Islet of Langerhans (tissue), 1 donor: ENCODE measurements around the gene NUDT17.
"Not testable (repeated sequence)": the region's sequence is repeated elsewhere in the genome, so short reads cannot be mapped to it uniquely, and the experiment has no call there.

Experiments
- FAIRE-seq: peaks from one replicate; lab custom pipeline; 2011; peaks lifted over from hg19 to GRCh38; lab: Jason Lieb, UNC

Gene NUDT17, protein sequence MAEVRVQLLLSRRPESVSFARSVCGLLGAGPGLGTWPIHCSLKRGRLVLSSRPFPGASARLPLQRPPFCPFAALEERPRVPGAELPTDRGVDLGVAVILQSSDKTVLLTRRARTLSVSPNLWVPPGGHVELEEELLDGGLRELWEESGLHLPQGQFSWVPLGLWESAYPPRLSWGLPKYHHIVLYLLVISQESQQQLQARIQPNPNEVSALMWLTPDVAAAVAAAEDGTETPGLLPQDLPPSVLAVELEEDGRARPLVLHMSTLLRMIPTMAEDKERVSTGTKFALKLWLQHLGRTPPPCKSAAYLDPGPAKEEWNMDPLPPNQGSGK

DNA sequence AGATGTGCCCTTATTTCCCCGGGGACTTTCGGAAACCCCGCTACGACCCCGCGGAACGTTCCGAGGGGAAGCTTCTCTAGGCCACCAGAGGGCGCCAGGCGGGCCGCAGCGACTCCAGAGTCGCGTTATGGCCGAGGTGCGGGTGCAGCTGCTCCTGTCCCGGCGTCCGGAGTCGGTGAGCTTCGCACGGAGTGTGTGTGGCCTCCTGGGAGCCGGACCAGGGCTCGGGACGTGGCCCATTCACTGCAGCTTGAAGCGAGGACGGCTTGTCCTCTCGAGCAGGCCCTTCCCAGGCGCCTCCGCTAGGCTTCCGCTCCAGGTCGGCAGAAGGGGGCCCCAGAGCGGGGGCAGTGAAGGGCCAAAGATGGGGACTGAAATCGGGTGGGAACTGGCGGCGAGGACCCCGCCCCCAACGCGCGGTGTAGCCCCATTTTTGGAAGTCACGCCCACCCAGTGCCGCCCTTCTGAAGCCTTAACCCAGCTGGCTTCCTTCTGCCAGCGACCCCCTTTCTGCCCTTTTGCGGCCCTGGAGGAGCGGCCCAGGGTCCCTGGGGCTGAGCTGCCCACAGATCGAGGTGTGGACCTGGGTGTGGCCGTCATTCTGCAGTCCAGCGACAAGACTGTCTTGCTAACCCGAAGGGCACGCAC is at the start of gene NUDT17:
Gene NUDT17 (plus strand): TSS at position 117 of the 648 bp plus-strand sequence. CDS start 11 bp downstream, at position 128.
- FAIRE-seq, result no peak

DNA sequence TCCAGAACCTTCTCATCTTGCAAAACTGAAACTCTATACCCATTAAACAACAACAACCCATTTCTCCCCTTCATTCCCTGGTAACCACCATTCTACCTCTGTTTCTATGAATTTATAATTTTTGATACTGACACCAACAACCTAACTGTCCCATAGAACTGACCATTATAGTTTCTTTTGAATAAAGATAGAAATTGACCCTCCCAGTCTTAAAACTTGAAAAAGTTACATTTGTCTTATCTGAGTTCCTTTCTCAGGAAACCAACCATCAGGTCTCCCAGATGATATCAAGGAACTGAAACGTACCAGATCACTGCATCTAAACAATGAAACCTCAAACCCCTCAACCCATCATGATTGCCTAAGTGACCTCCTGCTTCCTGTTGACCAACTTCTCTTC is 48.7 kb upstream of the NUDT17 start:
- FAIRE-seq, result no peak

DNA sequence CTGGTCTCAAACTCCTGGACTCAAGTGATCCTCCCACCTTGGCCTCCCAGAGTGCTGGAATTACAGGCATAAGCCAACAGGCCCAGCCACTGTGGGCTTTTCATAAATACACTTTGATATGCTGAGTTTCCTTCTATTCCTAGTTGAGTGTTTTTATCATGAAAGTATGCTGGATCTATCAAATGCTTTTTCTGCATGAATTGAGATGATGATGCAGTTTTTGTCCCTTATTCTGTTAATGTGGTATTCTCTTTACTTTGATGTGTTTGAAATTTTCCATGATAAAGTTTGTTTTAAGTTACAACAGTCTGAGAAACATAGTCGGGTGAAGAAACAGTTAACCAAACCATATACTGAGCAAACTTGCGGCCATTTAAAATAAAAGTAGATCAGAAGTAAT is 45.6 kb upstream of the NUDT17 start:
- FAIRE-seq, result no peak

DNA sequence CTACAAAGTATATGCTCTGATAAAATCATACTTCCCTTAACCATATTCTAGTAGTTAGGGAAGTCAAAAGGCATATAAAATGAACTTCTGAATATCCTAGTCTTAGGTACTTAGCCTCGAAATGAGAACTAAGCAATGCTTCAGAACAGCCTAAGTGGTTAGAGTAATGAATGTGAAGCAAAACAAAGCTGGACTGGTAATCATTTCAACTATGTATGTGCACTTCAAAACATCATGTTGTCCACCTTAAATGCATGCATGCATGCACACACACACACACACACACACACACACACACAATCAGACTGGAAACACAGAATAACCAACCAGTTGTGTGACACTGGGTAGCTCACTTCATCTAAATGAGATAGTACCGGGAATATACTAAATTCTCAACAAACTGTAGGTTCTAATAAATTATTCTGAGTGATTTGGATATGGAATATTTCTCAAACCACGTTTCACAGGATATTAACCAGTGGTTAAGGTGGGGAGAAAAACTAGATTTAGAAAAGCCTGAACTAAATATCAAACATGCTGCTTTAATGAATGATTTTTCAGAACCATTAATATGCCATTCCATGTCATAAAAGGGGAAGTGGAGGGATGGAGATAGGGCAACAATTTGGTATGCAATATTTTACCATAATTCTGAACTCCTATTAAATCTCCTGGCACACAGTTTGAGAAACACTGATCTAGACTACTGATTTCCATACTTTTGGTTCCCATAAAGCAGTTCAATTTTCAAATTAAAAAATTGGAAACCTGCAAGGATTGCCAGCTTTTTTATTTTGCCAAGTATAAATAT is 41.0 kb upstream of the NUDT17 start:
- no peak for FAIRE-seq

DNA sequence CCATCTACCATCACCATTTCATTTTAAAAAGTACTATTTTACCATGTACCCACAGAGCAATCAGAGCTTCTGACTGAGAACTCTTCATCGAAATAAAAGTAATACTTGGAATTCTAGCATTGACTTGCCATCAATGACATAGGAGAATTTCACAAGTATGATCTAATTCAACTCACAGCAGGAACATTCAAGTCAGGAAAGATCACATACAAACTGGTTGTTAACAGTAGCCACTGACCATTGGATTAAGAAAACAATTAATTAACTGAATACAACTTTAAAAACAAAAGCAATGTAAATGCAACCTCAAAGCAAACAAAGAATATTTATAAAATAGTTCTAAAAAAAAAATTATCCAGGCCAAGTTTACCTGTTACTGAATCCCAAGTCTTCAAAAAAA is 40.4 kb upstream of the NUDT17 start:
- peak; percentile 9 for FAIRE-seq

DNA sequence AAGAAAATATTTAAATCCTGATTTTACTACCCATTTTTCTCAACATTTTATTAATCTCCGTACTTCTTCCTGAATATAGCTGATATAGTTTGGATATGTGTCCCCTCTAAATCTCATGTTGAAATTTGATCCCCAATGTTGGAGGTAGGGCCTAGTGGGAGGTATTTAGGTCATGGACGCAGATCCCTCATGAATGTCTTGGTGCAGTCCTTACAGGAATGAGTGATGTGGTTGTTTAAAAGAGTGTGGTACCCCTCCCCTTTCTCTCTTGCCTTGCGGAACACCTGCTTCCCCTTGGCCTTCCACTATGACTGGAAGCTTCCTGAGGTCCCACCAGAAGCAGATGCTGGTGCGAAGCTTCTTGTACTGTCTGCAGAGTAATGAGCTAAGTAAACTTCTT is 39.0 kb upstream of the NUDT17 start:
- FAIRE-seq, result no peak

DNA sequence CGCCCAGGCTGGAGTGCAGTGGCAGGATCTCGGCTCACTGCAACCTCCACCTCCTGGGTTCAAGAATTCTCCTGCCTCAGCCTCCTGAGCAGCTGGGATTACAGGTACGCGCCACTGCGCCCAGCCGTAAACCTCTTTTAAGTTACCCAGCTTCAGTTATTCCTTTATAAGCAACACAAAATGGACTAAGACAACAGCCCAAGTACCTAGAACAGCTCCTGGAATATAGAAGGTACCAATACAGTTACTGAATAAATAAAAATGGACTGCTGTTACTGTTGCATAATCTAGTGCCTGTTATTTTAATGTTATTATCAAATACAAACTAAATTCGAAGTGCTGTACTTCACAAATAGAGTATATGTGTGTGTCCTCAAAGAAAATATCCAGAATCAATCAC is 38.6 kb upstream of the NUDT17 start:
- peak; percentile 49 for FAIRE-seq

DNA sequence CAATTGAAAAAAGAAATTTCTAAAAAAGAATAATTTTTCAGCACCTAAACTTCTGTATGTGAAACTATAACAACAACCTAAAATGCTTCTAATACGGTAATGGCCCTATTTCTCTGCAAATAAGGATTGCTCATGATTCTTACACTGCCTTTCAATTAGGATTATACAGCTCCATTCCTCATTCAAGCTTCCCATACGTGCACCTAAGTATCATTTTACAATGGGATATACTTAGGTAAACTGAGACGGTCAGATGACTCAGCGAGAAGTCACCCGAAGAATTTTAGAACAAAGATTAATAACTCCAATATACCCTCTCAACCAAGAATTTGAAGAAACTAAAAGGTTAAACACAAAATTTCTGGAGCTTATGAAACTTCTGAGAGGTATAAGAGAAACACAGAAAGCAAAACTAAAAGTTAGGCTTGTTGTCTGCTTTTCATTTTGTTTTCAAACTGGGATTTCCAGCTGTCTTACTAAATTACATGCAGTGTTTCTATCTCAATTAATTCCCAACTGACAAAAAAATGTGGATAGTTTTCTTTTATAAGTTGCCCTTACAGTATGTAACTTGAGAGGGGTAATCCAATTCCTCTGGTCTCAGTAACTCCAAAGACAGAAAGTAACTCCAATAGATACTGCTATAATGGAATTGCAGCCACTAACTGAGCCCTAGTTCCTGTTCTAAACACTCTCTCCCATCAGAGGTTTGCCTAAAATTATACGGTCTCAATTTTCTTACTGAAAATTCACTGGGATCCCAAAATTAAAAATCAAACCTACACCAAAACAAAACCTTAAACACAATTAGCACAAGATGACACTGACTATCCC is 32.2 kb upstream of the NUDT17 start:
- not testable (repeated sequence) for FAIRE-seq

DNA sequence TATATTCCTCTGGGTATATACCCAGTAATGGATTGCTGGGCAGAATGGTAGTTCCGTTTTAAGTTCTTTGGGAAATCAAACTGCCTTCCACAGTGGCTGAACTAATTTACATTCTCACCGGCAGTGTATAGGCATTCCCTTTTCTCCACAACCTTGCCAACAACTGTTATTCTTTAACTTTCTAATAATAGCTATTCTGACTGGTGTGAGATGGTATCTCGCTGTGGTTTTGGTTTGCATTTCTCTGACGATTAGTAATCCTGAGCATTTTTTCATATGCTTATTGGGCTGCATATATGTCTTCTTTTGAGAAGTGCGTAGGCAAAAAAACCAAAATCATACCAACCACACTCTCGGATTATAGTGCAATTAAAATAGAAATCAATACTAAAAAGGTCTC is 27.3 kb upstream of the NUDT17 start:
- not testable (repeated sequence) for FAIRE-seq

DNA sequence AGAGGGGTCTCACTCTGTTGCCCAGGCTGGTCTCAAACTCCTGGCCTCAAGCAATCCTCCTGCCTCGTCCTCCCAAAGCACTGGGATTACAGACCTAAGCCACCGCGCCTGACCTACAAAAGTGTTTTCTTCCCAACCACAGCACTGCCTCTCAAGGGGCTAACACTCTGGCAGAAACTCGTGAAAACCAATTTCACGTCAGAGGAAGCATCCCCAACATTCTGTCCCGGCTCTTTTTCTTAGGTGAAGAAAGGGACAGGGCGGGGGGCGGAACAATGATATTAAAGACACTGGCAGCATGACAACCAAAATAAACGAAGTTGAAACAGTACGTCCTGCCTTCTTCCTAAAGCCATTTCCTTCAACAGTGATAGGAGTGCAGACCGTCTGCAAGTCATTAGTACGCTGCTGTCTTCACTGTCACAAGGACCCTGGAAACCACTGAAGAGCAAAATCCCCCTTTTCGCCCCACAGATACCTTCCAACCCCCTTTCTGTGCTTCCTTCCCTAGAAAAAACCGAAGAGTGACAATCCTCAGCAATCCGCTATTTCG is 22.6 kb upstream of the NUDT17 start:
- FAIRE-seq, result not testable (repeated sequence)

DNA sequence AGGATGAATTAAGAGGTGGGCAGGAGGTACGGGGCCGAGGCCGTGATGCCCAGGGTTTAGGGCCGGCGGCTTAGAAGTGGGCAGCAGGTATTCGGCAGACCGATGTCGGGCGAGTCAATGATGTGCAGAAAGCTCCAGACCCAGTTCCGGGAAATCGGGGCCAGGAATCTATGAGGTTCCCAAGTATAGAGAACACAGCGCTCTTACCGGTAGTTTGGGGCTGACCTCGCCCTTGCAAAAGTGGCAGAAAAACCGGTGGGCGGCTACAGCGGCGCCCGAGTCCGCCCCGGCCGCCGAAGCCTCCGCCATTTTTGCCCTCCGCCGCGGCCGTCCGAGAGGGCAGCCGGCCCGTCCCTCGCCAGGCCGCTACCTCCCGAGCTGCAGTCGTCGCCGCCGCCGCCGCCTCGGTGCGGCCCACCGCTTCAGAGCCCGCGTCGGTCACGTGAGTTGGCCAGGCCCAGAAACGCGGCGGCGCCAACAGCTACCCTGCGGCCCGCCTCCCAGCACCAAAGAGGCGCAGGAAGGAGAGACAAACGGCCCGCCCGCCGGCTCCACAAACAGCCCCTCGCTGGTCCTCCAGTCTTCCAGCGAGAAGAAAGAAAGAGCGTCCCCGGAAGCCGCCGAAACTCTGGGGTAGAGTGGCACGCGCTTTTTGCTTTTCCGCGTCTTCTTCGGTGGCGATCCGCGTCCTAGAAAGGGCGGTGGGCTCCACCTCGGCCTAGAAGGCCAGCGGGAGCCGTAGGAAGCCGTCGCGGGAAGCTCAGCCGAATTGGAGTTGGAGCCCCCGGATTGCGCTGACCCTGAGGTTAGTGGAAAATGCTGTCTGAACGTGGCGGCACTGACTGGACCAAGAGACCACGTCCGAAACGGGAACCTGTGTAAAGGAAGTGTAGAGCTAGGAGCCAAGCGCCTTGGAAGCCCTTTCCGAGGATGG is 21.6 kb upstream of the NUDT17 start, which contains the start of the genes POLR3C and RNF115:
Gene POLR3C (plus strand): TSS at position 636 of the 934 bp plus-strand sequence. CDS start 1,577 bp downstream, outside the sequence.
Gene RNF115 (minus strand): TSS at position 531 of the 934 bp plus-strand sequence. CDS start 222 bp downstream, at position 309.
- no peak for FAIRE-seq

DNA sequence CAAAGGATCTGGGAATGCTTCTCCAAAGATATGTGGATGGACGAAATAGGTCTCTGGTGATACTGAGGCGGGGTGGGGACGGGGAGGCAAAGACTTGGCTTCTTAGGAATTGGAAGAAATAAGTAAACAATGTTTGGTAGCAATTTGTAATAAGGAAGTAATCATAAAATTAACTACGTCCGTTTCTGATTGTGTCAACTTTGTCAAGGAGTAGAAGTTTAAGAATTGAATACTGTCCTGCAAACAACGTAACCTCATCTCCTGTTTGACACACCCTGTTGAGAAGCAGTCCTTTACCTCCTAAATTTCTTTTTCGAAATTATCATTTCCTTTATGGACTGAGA is 21.0 kb upstream of the NUDT17 start:
- no peak for FAIRE-seq

DNA sequence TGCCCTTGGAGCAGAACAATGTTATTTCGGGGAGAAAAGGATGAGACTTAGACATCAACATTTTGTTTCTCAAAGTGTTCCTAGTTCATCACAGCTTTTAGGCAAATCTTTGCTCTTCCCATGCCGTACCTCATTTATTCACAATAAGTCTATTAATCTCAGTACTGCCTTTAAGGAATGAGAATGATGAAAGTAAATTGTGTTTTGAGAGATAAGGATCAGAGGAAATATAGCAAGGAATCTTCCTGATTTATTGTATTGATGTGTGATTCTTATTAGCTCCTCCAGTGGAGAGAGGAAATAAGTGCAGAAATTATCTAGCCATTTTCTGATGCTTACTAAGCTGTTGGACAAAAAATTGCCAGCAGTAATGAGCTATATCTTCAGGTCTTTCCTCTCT is 19.4 kb upstream of the NUDT17 start:
- FAIRE-seq, result no peak

DNA sequence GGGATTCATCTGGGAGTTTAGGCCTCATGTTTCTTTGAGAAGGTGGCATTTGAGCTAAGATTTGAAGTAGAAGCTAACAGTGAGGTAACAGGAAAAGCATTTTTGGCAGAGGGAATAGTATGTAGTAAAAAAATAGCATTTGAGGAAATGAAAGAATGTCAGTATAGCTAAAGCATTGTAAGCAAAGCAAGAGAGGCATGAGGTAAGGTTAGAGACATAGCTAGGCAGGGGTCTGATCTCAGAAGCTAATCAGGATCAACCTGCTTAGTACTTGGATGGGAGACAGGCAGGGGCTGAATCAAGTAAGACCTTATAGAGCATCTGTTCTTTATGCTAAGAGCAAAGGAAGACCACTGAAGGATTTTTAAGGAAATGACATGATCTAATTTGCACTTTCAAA is 17.5 kb upstream of the NUDT17 start:
- FAIRE-seq, result no peak

DNA sequence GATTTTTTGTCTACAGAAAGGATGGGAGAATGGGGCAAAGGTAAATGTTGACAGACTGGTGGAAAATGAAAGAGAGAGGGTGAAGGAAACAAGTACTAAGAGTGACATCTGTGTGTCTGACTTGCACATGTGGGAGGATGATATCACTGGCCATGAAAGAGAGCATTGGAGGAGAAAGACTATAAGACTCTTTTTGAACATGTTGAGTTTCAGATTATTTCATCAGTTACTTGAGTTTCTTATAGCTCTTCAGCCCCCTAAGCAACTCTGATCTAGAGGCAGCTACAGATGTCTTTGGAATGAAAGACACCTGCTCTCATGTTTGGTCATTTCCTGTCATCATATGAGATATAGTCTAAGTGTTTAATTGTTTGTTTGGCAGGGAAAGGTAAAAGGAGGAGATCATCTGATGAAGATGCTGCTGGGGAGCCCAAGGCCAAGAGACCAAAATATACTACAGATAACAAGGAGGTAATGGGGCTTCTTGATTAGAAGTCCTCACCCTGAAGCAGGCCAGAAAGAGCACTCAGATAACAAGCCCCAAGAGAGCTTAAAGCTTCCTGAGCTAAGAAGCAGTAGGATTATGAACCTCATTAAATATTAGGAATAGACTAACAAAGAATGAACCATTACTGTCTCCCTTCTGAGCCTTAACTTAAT is 16.9 kb upstream of the NUDT17 start:
- no peak for FAIRE-seq

DNA sequence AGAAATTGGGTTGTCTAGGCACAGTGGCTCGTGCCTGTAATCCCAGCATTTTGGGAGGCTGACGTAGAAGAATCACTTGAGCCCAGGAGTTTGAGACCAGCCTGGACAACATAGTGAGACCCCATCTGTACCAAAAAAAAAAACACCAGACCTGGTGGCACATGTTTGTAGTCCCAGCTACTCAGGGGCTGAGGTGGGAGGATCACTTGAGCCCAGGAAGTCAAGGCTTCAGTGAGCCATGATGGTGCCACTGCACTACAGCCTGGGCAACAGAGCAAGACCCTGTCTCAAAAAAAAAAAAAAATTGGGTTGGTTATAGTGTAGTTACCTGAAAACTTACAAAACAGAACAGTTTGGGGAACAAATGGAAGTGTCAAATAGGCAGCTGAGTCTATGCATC is 14.6 kb upstream of the NUDT17 start:
- FAIRE-seq, result not testable (repeated sequence)

DNA sequence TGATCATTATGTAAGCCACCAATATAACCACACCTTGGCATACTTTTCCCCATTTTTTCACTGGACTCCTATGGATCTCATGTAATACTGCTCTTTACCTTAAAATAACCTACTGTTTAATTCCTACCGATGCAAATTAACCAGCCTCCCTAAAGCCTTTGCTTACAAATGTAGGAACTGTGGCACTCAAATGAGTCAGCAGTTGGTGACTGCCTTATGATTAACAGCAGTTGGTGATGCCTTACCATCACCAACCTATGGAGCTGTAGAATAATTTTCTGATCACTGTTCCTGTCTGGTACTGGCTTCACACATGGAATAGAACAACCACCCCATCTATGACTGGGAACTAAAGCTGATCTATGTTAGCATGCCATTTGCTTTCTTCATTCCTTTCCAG is 7.8 kb upstream of the NUDT17 start:
- FAIRE-seq, result no peak

DNA sequence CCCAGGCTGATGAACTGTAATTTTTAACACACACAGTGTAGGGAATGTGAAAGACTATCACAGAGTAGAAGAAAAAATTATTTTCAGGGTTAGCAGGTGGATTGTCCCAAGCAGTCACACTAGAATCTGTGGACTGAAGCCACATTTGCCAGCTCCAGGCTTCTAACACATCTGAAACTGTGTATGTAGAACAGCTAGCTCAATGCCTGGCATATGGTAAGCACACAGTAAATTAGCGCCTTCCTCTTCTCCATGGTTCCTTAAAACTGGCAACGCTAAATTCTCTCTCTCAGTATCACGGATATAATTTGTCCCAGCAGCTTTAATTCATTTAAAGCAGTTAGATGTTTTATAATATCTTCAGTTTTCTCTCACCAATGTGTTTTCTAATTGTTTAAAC is 2.4 kb upstream of the NUDT17 start:
- no peak for FAIRE-seq

DNA sequence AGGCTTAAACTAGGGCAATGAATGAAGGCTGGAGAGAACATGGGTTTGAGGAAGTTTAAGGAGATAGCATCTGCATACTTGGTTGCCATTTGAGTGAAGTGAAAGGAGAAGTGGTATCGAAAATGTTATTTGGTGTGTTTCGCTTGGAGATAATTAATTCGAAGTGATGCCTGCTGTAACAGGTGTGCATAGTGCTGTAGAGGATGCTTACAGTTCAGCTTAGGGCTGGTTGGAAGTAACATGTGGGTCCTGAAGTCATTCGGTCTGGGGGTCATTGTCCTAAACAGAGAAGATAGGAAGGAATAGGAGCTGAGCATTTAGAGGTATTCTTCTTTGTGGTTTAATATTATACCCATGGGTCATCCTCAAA is 301 bp upstream of the NUDT17 start:
- FAIRE-seq, result no peak

DNA sequence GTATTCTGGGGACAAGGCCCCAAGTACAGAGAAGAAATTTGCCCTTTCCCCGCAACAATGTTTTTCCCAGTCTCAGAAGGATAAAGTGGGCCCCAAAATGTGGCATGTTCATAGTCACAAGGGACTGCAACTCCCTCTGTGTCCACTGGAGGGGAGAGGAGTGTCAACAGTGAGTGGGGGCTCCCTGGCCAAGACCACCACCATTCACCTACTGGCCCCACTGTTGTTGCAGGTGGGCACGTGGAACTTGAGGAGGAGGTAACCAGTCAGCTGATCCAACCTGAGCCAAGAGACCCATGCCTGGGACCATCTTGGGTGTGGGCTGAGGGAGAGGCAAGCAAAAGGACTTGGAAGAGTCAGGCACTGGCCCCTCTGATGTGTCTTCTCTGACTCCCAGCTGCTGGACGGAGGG is 777 bp downstream of the NUDT17 start:
- no peak for FAIRE-seq
